ENCODE data around the gene XPR1.

XPR1 gene

DNA sequence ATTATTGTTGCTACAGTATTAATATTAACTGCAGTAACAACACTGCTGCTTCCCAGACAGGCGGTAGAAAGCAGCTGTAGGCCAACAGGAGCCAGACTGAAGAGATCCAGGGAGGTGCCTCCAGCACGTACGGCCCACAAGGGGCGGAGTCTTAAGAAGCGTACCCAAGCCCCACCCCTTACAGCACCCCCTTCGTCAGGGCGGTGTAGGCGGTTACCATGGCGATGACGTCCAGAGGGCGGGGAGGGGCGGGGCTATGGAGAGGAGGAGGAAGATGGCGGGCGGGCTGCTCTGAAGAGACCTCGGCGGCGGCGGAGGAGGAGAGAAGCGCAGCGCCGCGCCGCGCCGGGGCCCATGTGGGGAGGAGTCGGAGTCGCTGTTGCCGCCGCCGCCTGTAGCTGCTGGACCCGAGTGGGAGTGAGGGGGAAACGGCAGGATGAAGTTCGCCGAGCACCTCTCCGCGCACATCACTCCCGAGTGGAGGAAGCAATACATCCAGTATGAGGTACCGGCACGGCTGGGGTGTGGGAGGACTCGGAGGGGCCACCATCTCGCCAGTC is at the start of gene XPR1:
Gene XPR1 (plus strand): TSS at position 257 of the 560 bp plus-strand sequence. CDS start 180 bp downstream, at position 437.
- DNase-seq: peak; percentile 94 to 96

DNA sequence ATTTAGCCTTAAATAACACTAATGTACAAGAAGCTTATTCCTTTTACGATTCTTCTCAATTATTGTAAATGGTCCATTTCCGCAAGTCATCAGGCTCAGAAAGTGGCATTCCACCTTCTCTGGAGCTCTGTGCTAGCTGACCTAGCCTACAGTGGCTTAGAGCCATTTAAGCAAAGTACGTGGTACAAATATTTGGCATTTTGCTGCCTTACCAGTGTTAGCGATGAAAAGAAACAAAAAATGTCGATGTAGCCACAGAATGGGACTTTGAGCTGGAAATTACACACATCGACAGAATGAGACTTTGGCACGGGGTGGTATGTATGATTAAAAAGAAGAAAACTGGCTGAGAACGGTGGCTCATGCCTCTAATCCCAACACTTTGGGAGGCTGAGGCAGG is 47.0 kb upstream of the XPR1 start:
- no peak for DNase-seq

DNA sequence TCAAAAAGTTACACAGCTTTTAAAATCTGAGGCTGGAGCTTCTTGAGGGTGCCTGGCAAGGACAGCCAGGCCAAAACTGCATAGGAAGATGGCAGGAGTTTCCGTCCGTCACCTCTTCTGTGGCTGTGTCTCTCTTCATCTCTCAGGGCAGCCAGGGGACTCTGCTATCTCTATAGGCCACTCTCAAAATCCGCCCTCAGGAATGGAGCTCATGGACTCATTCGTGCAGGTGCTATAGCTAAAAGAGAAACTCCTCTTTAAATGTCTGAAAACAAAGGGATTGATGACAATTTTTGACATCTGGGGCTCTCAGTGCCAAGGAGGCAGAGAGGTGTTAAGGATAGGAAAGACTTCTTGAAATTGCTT is 45.8 kb upstream of the XPR1 start:
- no peak for DNase-seq

DNA sequence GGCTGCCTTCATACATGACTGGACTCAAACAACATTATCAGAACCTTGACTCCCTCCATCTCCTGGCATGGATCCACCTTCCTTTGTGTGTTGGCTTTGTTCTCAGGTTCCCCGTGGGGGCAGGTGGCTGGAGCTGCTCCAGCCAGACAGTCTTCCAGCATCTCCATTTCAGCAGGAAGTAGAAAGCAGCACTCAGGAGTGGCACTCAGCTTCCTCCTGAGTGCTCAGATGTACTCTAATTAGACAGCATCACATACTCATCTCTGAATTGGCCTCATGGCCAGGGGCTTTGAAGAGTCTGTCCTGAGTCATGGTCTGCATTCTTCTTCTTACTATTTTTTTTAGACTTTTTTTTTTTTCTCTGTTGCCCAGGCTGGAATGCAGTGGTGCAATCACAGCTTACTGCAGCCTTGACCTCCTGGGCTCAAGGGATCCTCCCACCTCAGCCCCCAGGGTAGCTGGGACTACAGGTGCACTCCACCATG is 45.1 kb upstream of the XPR1 start:
- no peak for DNase-seq

DNA sequence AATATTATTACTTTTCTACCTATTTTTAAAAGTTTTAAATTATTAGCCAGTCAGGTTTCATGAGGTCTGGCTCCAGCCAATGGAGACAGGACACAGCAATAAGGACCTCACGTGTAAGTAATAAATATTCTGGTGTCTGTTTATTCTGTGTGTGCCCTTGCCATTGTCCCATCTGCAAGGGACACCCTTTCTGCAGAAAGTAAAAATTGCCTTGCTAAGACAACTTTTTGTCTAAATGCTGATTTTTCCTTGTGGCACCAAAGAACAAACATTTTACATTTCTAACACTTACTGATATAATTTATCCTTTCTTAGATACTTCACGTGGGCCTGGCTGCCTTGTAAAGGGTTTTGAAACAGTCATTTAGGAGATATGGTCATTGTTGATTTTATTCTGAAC is 43.7 kb upstream of the XPR1 start:
- DNase-seq: no peak

DNA sequence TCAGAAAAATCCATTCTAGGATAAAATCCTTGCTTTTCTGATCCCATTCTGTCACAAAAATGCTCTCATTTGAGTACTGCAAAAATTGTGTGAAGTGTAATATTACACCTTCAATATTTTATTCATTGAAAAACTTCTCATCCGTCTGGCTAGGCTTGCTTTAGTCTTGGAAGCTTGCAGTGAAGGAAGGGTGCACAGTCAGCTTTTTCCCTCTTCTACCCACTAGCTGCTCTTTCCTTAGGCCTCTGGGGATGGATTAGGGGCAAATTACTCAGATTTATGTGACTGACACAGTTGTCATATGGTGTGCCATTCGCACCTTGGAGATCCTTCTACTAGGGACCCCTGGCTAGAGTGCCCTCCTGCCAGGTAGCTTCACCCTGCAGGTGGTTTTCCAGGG is 40.9 kb upstream of the XPR1 start:
- no peak for DNase-seq

DNA sequence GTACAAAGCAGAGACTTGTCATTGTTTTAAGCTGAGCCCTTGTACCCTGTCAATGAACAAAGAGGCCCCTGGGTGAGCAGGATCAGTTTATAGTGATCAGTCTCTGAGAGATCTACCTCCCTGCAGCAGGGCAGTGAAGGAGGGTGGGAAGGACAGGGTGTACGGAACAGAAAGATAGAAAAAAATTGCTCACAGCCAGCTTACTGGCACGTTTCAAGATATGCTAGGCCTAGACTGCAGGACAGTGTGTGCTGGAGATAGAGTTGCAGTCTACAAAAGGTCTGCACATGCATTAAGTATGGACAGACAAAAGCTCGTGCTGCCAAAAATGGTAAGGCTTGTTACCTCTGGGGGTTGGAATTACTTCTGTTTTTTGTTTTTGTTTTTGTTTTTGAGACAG is 38.4 kb upstream of the XPR1 start:
- DNase-seq: no peak

DNA sequence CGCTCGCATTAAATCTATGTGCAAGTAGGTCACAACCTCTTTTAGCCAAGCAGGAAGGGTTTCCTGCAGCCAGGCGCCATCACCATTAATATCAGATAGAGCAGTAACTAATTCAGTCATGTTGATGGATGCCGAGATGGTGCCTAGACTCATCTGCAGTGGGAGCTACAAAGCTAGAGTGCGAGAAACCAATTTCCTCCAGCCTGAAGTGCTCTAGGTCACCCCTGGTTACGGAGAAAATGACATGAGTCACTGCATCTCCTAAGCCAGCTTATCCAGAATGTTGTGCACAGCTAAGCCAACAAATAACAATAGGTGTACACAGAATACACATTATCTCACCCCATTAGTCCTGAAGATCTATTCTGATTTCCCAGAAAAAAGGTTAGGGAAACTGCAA is 37.1 kb upstream of the XPR1 start:
- no peak for DNase-seq

DNA sequence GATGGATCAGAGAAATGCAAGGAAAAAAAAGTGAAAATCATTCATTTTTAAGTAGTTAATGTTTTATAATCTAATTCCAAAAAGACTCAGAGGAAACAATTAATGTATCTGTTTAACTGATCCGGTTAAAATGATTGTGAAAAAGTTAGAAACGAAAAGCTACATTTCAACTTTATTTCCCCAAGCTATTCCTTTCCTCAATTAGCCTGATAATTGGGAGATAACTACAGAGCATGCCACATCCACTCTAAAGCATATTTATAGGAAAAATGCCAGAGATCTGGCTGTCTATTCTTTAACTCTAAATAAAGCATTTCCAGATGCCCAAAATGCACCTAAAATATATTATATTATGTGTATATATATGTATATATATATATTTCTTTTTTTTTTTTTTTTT is 35.9 kb upstream of the XPR1 start:
- DNase-seq: no peak

DNA sequence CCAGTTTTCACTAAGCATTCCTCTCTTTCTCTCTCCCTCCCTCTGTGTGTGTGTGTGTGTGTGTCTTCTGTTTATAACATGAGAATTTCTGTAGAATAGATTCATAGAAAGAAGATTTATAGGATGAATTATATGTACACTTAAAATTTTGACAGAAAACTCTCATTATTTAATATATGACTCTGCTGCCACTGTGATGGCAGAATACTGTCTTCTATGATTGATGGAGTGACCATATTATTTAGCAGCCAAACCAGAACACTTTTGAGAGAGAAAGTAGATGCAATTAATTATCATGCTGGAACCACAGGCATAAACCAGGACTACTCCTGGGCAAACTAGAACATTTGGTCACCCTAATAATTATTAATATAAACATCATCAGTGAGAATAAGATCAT is 34.3 kb upstream of the XPR1 start:
- DNase-seq: no peak

DNA sequence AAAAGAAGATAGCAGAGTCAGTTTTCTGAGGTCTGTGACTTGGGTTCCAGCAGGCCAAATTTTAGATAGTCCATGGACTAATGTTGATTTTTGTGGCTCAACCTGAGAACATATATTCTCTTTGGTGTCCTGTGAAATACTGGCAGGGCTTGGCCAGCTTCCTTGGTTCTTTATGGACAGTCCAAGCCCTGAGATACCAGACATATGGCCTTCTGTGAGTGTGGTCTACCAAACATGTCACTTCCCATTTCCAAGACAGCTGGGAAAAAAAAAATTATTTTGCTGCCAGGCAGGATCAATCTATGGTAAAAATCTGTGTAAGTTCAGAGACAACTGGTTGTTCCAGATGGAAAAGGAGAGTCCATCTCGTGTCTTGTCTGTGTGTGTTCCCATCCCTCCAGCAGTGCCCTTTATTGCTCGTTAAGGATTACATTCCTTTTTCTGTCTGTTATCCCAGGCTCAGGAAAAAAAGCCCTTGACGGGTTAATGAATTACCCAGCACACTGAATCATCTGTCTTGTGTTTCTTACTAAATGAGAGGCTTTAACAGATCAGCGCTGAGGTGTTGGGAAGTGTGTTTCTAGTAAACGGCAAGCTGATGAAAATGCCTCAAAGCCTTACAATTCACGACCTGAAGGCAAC is 33.4 kb upstream of the XPR1 start:
- DNase-seq: no peak

DNA sequence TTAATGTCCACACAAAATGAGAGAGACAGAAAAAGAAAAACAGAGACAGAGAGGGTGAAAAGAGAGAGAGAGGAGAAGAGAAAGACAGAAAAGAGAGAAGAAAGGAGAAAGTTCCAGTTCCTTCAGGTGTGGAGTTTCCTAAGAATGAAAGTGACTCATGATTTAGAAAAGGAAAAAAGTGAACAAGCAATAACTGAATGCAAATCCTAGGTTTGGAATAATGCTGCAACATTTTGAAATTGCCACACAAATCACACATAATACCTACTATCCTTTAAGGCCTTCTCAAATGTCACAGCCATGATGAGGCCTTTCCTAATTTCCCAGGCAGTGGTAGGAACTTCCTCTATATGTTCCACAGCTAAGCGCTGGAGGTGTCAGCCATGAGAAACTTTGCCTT is 31.5 kb upstream of the XPR1 start:
- no peak for DNase-seq

DNA sequence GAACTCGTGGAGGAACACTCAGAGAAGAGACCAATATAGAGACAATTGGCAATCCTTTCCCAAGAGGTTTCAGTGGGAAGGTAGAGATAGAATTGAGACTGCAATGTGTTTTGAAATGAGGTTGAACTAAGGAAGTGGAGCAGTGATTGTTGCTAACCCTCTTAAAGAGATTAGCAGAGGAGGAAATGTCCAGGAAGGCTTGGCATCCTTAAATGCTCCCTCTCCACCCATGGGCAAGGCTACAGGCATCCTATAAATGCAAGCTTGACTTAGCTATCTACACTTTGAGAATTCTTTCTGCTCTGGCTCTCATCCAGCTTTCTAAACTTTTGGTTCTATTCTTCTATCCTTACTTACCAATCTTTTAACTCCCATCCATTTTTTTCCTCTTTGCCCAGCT is 30.3 kb upstream of the XPR1 start:
- no peak for DNase-seq

DNA sequence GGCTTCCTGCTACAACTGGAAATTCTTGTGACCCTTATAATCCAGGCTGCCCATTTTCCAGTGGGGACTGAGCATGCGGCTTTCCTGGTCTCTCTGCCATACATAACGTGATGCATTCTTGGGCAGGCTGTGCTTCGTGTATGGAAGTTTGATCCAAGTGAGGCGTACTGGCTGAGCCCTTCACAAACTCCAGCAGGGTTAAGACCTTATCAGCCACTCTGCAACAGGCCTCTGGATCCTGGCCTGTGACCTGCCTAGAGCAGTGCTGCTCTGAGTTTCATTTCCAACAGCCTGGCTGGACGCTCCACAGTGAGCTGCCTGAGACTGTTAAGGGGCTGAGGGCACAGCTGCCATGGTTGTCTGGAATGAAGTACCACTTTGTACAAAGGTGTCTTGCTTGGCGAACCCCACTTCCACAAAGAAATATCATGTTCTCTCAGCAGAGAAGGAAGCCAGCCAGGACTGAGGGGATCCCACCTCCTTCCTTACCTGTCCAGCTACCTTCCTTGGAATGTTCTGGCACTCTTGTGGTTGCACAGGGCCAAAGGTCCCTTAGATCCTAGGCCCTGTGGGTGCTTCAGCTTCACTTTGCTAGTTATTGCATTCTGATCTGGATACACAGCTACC is 28.5 kb upstream of the XPR1 start:
- no peak for DNase-seq

DNA sequence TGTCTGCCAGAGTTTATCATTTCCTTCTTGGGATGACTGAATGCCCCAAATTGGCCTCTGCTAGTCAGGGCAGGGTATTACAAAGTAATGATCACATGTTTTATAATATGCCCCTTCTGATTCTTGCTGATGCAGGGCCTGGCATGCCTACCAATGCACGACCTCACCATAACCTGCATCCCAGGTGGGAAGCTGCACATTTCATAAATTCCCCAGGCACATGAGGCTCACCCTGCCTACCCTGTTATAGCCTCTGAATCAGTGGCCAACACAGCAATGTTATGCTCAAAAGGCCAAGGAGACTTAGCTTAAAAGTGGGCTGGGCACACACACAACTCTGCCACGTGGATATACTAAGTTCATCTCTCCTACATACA is 28.0 kb upstream of the XPR1 start:
- no peak for DNase-seq

DNA sequence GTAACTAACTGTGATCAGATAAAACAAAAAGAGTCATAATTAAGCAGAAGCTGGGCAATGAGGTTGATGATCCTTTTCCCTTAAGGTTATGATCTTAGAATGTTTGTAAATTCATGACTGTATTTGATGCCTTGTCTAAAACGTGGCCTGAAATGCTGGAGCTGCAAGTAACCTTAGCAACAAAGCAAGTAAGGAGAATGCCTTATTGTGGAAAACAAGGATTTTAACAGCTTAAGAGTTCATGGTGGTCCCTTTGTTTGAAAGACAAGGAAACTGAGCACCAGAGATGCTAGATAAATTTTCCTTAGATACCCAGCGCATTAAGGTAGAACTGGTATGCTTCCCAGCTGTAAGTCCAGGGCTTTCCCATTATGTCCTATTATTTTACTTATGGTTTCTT is 25.7 kb upstream of the XPR1 start:
- no peak for DNase-seq

DNA sequence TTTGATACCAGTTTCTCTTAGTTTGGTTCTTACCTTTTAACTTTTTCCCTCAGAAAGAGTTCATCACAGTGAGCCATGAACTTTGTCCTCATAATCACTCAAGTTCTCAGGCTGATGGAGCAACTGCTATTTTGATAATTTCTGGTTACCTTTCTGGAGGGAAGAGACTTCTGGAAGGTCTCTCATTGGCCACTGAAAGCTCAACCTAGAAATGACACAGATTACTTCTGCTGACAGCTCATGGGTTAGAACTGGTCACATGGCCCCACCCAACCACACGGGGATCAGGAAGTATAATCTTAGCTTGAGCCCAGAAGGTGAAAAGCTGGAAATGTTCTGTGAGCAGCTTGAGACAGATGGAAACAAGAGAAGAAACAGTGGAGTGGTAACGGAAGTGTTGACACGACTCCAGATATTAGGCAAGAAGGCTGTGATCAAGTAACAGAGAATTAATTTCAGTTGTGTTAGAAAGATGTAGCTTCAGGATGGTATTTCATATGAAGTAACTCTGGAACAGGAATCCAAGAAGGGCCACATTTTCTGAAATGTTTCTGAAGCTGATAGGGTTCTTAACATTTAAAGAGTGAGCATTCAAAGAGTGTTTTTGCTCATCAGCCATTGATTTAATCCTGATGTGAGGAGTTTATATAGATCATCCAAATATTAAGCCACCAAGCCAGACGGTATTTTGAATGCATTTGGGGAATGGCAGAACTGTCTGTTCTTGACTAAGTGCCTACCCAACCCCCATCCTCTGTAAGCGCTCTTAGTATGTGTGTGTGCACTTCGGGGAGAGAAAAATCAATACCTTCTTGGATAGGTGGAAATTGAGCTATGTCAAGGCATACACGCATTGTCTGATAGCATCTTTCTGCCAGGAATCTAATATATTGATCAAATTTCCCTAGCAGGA is 21.9 kb upstream of the XPR1 start:
- no peak for DNase-seq

DNA sequence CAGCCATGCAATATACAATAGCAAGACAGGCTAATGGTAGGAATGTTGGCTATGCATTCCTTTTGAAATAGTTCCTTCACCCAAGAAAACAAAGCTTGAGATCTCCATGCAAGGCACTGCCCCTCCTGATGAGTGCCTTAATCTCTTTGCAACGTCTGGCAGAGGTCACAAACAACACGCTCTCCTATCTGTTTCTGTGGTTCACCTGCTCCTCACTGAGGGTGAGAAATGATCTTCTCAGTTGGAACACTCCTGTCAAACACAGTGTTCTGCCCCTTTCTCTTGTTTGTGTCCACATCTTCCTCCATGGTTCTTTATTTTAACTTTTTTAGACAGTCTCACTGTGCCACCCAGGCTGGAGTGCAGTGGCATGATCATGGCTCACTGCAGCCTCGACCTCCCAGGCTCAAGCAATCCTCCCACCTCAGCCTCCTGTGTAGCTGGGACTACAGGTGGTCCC is 21.2 kb upstream of the XPR1 start:
- no peak for DNase-seq

DNA sequence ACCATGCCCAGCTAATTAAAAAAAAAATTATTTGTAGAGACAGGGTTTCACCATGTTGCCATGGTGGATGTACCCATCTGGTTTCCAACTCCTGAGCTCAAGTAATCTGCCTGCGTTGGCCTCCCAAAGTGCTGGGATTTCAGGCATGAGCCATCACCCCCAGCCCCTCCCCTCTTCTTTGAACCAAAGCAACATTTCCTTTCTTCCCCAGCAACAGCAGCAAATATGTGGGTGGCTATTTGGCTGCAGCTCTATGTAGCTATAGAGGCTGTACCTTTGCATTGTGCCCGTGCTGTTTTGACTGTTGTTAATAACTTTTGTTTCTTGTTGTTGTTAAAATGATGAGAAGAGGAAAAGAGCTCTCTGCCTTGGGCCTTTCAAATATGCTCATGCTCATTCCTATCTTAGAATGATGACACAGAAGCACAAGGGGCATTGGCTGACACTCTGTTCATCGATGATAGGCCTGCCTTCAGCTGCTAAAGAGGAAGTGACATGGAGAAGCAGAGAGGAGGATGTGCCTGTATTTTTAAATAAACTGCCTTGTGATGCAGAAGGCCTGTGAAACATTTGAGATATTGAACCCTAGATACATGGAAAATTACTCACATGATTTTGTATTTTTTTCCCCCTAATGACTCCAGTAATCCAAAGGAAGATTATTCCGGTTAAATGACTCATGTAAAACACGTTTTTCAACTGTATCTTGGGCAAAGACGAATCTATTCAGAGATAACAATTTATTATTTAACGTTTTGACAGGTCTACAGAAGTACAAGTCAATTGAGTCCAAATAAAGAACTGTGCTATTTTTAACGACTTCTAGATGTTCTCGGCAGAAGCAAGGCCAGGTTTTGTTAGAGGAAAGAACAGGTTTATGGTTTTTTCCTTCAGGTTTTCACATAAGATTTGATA is 20.5 kb upstream of the XPR1 start:
- DNase-seq: no peak

DNA sequence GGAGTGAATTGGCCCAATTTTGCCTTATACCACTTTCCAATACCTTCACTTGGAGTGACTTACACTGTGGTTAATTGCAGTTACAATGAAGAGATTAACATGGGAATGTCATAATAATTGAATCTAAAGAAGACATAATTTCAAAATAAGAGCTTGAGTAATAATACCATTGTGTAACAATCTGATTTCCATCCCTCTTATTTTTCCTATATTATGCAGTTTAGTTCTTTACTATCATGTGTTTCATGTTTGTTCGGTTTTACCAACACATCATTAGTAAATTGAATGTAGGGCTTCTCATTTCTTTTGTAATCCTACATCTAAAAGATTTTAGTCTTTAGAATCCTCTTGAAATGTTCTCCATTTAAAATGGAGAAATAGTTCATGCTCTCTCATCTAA is 19.2 kb upstream of the XPR1 start:
- DNase-seq: no peak

DNA sequence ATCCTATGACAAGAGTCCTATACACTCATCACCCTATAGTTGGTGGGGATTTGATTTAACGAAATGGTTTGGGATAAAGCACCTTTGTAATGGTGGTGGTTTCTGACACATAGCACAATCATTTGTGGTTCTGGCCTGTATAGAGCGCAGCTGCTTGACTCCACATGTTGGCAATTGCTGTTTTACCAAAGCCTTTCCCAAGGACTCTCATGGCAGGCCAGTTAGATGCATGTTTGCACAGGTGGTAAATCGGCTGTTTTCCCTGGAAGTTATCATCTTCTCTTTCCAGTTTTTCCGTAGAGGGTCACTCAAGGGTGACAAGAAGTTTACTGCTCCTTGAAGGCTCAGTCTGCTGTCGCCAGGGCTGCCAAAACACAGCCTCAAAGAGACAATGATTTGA is 17.1 kb upstream of the XPR1 start:
- no peak for DNase-seq

DNA sequence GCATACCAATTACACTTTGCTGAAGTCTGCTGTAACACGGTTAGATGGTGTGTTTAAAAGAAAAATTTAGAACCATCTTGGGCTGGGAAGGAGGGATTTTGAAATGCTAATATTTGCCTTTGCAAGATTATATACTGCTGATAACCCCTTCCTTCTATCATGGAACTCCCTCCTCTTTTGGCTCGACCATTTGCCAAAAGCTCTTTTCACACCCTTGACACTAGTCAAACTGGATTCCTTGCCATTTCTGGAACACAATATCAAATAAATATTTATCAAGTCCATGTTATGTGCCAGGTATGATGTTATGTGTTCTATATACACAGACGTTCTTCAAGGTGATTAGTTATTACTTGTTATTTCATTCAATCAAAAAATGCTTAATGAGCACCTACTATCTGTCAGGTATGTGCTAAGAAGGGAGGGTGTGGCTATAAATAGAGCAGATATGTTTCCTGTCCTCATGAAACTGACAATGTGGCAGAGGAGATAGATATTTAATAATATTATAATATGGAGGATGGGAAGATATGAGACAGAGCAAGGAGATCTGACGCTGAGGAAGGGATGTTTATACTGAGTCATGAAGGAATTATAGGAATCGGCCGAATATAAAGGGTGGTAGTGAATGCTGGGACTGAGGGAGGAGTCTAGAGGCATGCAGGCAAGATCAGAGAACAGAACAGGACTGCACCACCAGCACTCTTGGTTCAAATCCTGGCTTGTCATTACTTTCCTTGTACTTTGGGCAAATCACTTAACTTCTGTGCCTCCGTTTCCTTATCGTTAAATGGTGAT is 16.1 kb upstream of the XPR1 start:
- DNase-seq: no peak
